WERI-Rb-1 (cell line): ENCODE results near the gene KCTD2.
"Not testable (repeated sequence)": the region's sequence is repeated elsewhere in the genome, so short reads cannot be mapped to it uniquely, and the experiment has no call there.

ENCODE experiments used
- DNase-seq: peaks from one replicate; pipeline ENCODE4 v3.0.0-alpha.2; 2020
- H3K27ac ChIP-seq: fragments of 250-450 bp; sonication (Bioruptor Pico); 2 replicates; pipeline ENCODE4 v1.5.1; 2020; ENCODE audit warnings: mild to moderate bottlenecking, moderate library complexity
- H3K27me3 ChIP-seq: fragments of 250-450 bp; sonication (Bioruptor Pico); 2 replicates; pipeline ENCODE4 v1.5.1; 2021; ENCODE audit warnings: mild to moderate bottlenecking, low read depth, moderate library complexity; ENCODE audit not compliant: insufficient read depth, severe bottlenecking
- H3K36me3 ChIP-seq: fragments of 250-450 bp; sonication (Bioruptor Pico); 2 replicates; pipeline ENCODE4 v1.5.1; 2020; ENCODE audit warnings: mild to moderate bottlenecking, moderate library complexity
- H3K4me3 ChIP-seq: 2 replicates; pipeline ENCODE4 v1.5.1; 2011; ENCODE audit warnings: low read depth, mild to moderate bottlenecking, control low read depth, low read length
- H3K9me3 ChIP-seq: fragments of 250-450 bp; sonication (Bioruptor Pico); 2 replicates; pipeline ENCODE4 v1.5.1; 2021; ENCODE audit warnings: mild to moderate bottlenecking, moderate library complexity; ENCODE audit not compliant: severe bottlenecking
- TF ChIP-seq, protein P1 (sequence below): IDR thresholded peaks from 2 replicates; pipeline ENCODE4 v1.5.1; 2011; ENCODE audit warnings: low read depth, mild to moderate bottlenecking, control low read depth, inconsistent platforms, low read length

Gene KCTD2

DNA sequence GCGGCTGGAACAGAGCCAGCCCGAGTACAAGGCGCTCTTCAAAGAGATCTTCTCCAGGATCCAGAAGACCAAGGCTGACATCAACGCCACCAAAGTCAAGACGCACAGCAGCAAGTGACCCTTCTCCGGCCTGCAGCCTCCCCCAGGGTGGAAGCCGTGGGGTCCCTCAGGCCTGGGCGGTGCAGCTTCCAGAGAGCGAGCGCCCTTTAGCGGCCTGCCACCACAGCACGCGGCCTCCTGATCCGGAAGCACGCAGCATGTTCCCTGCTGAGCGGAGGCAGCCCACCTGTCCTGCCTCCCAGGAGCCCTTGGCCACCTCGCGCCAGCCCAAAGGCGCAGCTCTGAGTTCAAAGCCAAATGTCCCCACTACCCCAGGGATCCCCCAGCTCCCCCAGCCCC lies 43.1 kb upstream of the KCTD2 start:
- Histone ChIP-seq H3K9me3 (no peaks in the 10 kb centered on the region), H3K4me3 (no peak overlapping the region), H3K27ac (no peak overlapping the region), H3K36me3 (peaks cover 59% of the 10 kb centered on the region), H3K27me3 (no peaks in the 10 kb centered on the region)
- TF ChIP-seq, protein P1, sequence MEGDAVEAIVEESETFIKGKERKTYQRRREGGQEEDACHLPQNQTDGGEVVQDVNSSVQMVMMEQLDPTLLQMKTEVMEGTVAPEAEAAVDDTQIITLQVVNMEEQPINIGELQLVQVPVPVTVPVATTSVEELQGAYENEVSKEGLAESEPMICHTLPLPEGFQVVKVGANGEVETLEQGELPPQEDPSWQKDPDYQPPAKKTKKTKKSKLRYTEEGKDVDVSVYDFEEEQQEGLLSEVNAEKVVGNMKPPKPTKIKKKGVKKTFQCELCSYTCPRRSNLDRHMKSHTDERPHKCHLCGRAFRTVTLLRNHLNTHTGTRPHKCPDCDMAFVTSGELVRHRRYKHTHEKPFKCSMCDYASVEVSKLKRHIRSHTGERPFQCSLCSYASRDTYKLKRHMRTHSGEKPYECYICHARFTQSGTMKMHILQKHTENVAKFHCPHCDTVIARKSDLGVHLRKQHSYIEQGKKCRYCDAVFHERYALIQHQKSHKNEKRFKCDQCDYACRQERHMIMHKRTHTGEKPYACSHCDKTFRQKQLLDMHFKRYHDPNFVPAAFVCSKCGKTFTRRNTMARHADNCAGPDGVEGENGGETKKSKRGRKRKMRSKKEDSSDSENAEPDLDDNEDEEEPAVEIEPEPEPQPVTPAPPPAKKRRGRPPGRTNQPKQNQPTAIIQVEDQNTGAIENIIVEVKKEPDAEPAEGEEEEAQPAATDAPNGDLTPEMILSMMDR, result no peak
- no peak for DNase-seq

DNA sequence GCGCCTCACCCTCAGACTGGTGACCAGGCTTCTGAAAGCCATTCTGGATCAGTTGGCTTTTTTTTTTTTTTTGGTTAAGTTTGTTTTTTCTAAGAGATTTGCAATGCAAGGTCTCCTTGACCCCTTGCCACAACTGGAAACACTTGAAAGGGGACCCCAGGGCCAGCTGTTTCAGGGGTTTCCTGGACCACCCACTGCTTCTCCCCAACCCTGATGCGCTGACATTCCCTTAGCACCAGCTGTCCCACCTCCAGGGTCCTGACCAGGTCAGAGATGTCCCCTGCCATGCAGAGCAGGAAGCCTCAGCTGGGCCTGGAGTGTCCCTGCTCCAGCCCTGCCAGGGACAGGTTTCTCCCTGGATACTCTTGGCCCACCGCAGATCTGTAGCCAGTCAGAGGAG lies 42.7 kb upstream of the KCTD2 start:
- Histone ChIP-seq H3K4me3 (no peak overlapping the region), H3K27me3 (no peaks in the 10 kb centered on the region), H3K36me3 (peaks cover 55% of the 10 kb centered on the region), H3K9me3 (no peaks in the 10 kb centered on the region), H3K27ac (no peak overlapping the region)
- TF ChIP-seq, protein P1, result no peak
- DNase-seq, result no peak

- no peak overlapping the region for H3K27ac ChIP-seq
- DNase-seq, result no peak
- H3K9me3 ChIP-seq, result no peaks in the 10 kb centered on the region
- TF ChIP-seq, protein P1, result no peak
- H3K4me3 ChIP-seq, result no peak overlapping the region
- H3K27me3 ChIP-seq, result no peaks in the 10 kb centered on the region
- peaks cover 48% of the 10 kb centered on the region for H3K36me3 ChIP-seq
Measured at GRCh38 chr17:75005291-75005690, 41.7 kb upstream of the KCTD2 start.

DNA sequence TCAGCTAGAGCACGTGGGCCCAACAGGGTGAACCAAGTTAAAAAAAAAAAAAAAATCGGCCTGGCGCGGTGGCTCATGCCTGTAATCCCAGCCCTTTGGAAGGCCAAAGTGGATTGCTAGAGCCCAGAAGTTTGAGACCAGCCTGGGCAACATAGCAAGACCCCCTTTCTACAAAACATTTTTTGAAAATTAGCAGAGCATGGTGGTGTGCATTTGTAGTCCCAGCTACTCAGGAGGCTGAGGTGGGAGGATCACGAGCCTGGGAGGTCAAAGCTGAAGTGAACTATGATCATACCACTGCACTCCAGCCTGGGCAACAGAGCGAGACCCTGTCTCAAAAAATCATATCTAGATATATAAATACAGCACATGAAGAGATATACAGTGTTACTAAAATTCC lies 40.9 kb upstream of the KCTD2 start:
- not testable (repeated sequence) for H3K27me3 ChIP-seq, DNase-seq, H3K27ac ChIP-seq

DNA sequence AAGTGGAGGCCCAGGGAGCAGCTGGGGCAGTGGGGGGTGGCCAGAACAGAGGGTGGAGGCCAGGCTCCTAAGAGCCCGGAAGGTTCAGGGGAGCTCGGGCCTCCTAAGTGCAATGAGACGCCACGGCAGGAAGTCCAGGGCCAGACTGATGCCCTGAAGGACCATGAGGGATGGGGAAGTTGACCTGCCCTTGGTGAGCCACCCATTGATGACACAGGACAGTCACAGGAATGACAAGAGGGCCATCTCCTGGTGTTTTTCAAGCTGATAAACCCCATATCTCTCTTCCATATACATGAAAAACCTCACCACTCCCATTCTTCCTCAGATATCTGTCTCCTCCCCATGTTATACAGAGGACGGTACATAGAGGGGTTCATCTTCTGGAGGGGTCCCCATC lies 40.4 kb upstream of the KCTD2 start:
- TF ChIP-seq, protein P1, result peak; percentile 30; the same call in 1 of the 2 replicates
- H3K27me3 ChIP-seq, result no peaks in the 10 kb centered on the region
- DNase-seq, result no peak
- no peaks in the 10 kb centered on the region for H3K9me3 ChIP-seq
- H3K4me3 ChIP-seq, result no peak overlapping the region
- H3K36me3 ChIP-seq, result peaks cover 37% of the 10 kb centered on the region
- no peak overlapping the region for H3K27ac ChIP-seq

More for the DNA sequence above, 40.9 kb upstream of the KCTD2 start:
- H3K9me3 ChIP-seq, H3K4me3 ChIP-seq: not testable (repeated sequence)
- H3K36me3 ChIP-seq, result peaks cover 43% of the 10 kb centered on the region

- no peak for DNase-seq
Measured at GRCh38 chr17:75008373-75008772, 38.7 kb upstream of the KCTD2 start.

More at GRCh38 chr17:75008373-75008772, 38.7 kb upstream of the KCTD2 start:
- Histone ChIP-seq H3K9me3 (no peaks in the 10 kb centered on the region), H3K27me3 (no peaks in the 10 kb centered on the region), H3K4me3 (no peak overlapping the region), H3K36me3 (peaks cover 20% of the 10 kb centered on the region), H3K27ac (no peak overlapping the region)
- TF ChIP-seq, protein P1, result no peak
